H1 (cell line): ENCODE results near the gene OPN1SW. TPM values are rescaled to one million over a fixed set of nuclear protein-coding genes. Genes with fewer than 3 reads are reported as not detected.

Experiments
- CTCF ChIA-PET: fragments of 300-600 bp; sonication (Branson Sonifier 250); formaldehyde crosslinking; loops from one replicate; lab custom pipeline; 2021; ENCODE audit not compliant: partially characterized antibody; lab: Charles Lee
- POLR2A ChIA-PET: fragments of 300-600 bp; sonication (Branson Sonifier 250); formaldehyde crosslinking; loops from one replicate; lab custom pipeline; 2021; ENCODE audit warnings: inconsistent platforms; ENCODE audit not compliant: partially characterized antibody; lab: Charles Lee
- DNase-seq, 2 experiments: peaks; one replicate each; pipeline versions ENCODE4 v3.0.0 to v3.0.0-alpha.2; 2010 to 2022; ENCODE audit warnings: low spot score in 2 of 2, low read depth in 1 of 2, mixed read lengths in 1 of 2
- FAIRE-seq: peaks from 2 replicates; lab custom pipeline; 2011; peaks lifted over from hg19 to GRCh38; lab: Jason Lieb, UNC
- H2AFZ ChIP-seq: 2 replicates; pipeline ENCODE4 v1.8.1; 2012; ENCODE audit warnings: low read length, inconsistent platforms
- H2AK5ac ChIP-seq: 2 replicates; pipeline ENCODE4 v1.6.1; 2013; ENCODE audit warnings: low read depth, low read length
- H2BK120ac ChIP-seq: replicated peaks from 2 replicates; pipeline ENCODE3; 2013; ENCODE audit warnings: low read depth, low read length, inconsistent platforms
- H2BK12ac ChIP-seq: 2 replicates; pipeline ENCODE4 v1.6.1; 2013; ENCODE audit warnings: low read depth, low read length
- H2BK15ac ChIP-seq: 2 replicates; pipeline ENCODE4 v1.6.1; 2013; ENCODE audit warnings: low read length
- H2BK20ac ChIP-seq: 2 replicates; pipeline ENCODE4 v1.6.1; 2013; ENCODE audit warnings: low read length
- H2BK5ac ChIP-seq: 2 replicates; pipeline ENCODE4 v1.6.1; 2013; ENCODE audit warnings: low read depth, low read length
- H3K14ac ChIP-seq: 2 replicates; pipeline ENCODE4 v1.6.1; 2013; ENCODE audit warnings: inconsistent platforms; ENCODE audit not compliant: insufficient read length
- H3K18ac ChIP-seq: 2 replicates; pipeline ENCODE4 v1.6.1; 2013; ENCODE audit warnings: low read length; ENCODE audit errors: extremely low read depth
- H3K23ac ChIP-seq: 2 replicates; pipeline ENCODE4 v1.6.1; 2013; ENCODE audit warnings: inconsistent platforms; ENCODE audit not compliant: insufficient read length
- H3K23me2 ChIP-seq: 2 replicates; pipeline ENCODE4 v1.6.1; 2013; ENCODE audit warnings: low read depth, low read length
- H3K27ac ChIP-seq: 2 replicates; pipeline ENCODE4 v1.6.1; 2011; ENCODE audit warnings: low read depth, low read length, inconsistent platforms
- H3K27me3 ChIP-seq, 4 experiments: replicated peaks in 1 of 4; 1 replicate in 1 of 4; 2 replicates in 3 of 4; pipeline versions ENCODE4 v1.6.1 to v1.8.1; 2011 to 2013; ENCODE audit warnings: low read length in 3 of 4, mild to moderate bottlenecking in 3 of 4, inconsistent platforms in 2 of 4, mixed read lengths in 2 of 4, moderate library complexity in 1 of 4; ENCODE audit not compliant: control insufficient read depth in 3 of 4, insufficient read depth in 3 of 4; ENCODE audit errors: extremely low read depth in 1 of 4
- H3K36me3 ChIP-seq, 4 experiments: 2 replicates each; pipeline versions ENCODE4 v1.6.1 to v1.8.1; 2011 to 2013; ENCODE audit warnings: mild to moderate bottlenecking in 4 of 4, low read length in 3 of 4, moderate library complexity in 2 of 4, control low read depth in 1 of 4, inconsistent platforms in 1 of 4; ENCODE audit not compliant: insufficient read depth in 4 of 4, control insufficient read depth in 2 of 4
- H3K4ac ChIP-seq: replicated peaks from 2 replicates; pipeline ENCODE3; 2013; ENCODE audit warnings: low read length, low read depth, mixed read lengths, inconsistent platforms; ENCODE audit not compliant: insufficient read length
- H3K4me1 ChIP-seq, 4 experiments: replicated peaks in 1 of 4; 1 replicate in 1 of 4; 2 replicates in 3 of 4; pipeline versions ENCODE4 v1.6.1 to v1.8.1; 2011 to 2013; ENCODE audit warnings: low read length in 3 of 4, inconsistent platforms in 2 of 4, mixed read lengths in 1 of 4; ENCODE audit not compliant: insufficient read depth in 4 of 4, control insufficient read depth in 3 of 4
- H3K4me2 ChIP-seq, 2 experiments: 2 replicates each; pipeline versions ENCODE4 v1.6.1 to v1.8.1; 2011 to 2013; ENCODE audit warnings: low read depth in 2 of 2, low read length in 2 of 2, control low read depth in 1 of 2, inconsistent platforms in 1 of 2, mild to moderate bottlenecking in 1 of 2; ENCODE audit not compliant: insufficient read depth in 1 of 2
- H3K4me3 ChIP-seq, 4 experiments: fragments of 200-600, 300-600 bp in 1 of 4; sonication (generic), shearing (Covaris generic), sonication (Bioruptor Twin) in 1 of 4; 2 replicates each; pipeline versions ENCODE4 v1.5.1 to v1.8.1; 2011 to 2016; ENCODE audit warnings: low read length in 4 of 4, low read depth in 3 of 4, control low read depth in 2 of 4, inconsistent platforms in 2 of 4, mild to moderate bottlenecking in 2 of 4, mixed read lengths in 1 of 4, moderate library complexity in 1 of 4; ENCODE audit not compliant: insufficient read depth in 2 of 4; ENCODE audit errors: extremely low read depth in 1 of 4
- H3K56ac ChIP-seq: replicated peaks from 2 replicates; pipeline ENCODE3; 2013; ENCODE audit warnings: low read depth, mild to moderate bottlenecking, mixed read lengths, low read length, inconsistent platforms; ENCODE audit not compliant: insufficient read length
- H3K79me1 ChIP-seq: 2 replicates; pipeline ENCODE4 v1.6.1; 2013; ENCODE audit warnings: low read depth, low read length, control low read depth
- H3K79me2 ChIP-seq, 2 experiments: 2 replicates each; pipeline versions ENCODE4 v1.6.1 to v1.8.1; 2012 to 2013; ENCODE audit warnings: low read length in 2 of 2, mild to moderate bottlenecking in 2 of 2, inconsistent platforms in 1 of 2; ENCODE audit not compliant: insufficient read depth in 2 of 2, control insufficient read depth in 1 of 2
- H3K9ac ChIP-seq, 4 experiments: replicated peaks in 1 of 4; 1 replicate in 1 of 4; 2 replicates in 3 of 4; pipeline versions ENCODE4 v1.6.1 to v1.8.1; 2011 to 2013; ENCODE audit warnings: low read depth in 3 of 4, low read length in 3 of 4, control low read depth in 2 of 4, mild to moderate bottlenecking in 2 of 4, moderate library complexity in 2 of 4, inconsistent platforms in 1 of 4; ENCODE audit errors: extremely low read depth in 1 of 4
- H3K9me3 ChIP-seq, 2 experiments: 2 replicates each; pipeline versions ENCODE4 v1.6.1 to v1.8.1; 2012 to 2013; ENCODE audit warnings: mild to moderate bottlenecking in 2 of 2, moderate library complexity in 2 of 2, control low read depth in 1 of 2, inconsistent platforms in 1 of 2, low read depth in 1 of 2, low read length in 1 of 2, mixed read lengths in 1 of 2; ENCODE audit not compliant: insufficient read depth in 2 of 2
- H4K20me1 ChIP-seq, 2 experiments: replicated peaks in 1 of 2; 2 replicates each; pipeline versions ENCODE3 to v1.8.1; 2011 to 2013; ENCODE audit warnings: inconsistent platforms in 2 of 2, low read length in 2 of 2, mild to moderate bottlenecking in 1 of 2; ENCODE audit not compliant: insufficient read depth in 2 of 2, control insufficient read depth in 1 of 2
- H4K5ac ChIP-seq: 2 replicates; pipeline ENCODE4 v1.6.1; 2013; ENCODE audit warnings: low read length, low read depth, mixed read lengths, inconsistent platforms; ENCODE audit not compliant: insufficient read length
- H4K8ac ChIP-seq: 2 replicates; pipeline ENCODE4 v1.8.0; 2013; ENCODE audit warnings: mild to moderate bottlenecking, moderate library complexity, low read length, inconsistent platforms; ENCODE audit not compliant: insufficient read depth; ENCODE audit errors: extremely low read depth
- H4K91ac ChIP-seq: replicated peaks from 2 replicates; pipeline ENCODE3; 2013; ENCODE audit warnings: low read length, mixed read lengths, inconsistent platforms; ENCODE audit not compliant: insufficient read length
- BACH1 ChIP-seq: IDR thresholded peaks from 2 replicates; pipeline ENCODE4 v1.6.1; 2012; ENCODE audit warnings: low read length, improper control_type of control experiment
- CBX5 ChIP-seq: fragments of 300-800, 300-1000 bp; sonication (generic); IDR thresholded peaks from 2 replicates; pipeline ENCODE4 v1.7.1; 2016; ENCODE audit warnings: antibody characterized with exemption, low read length, low read depth
- HDAC2 ChIP-seq, 2 experiments: fragments of 300-600 bp in 1 of 2; sonication (generic) in 1 of 2; IDR thresholded peaks; 2 replicates each; pipeline ENCODE4 v1.6.1; 2011 to 2012; ENCODE audit warnings: low read depth in 2 of 2, low read length in 2 of 2, mild to moderate bottlenecking in 2 of 2, moderate library complexity in 2 of 2, borderline replicate concordance in 1 of 2, inconsistent platforms in 1 of 2
- JUND ChIP-seq: IDR thresholded peaks from 2 replicates; pipeline ENCODE4 v1.6.1; 2011; ENCODE audit warnings: mild to moderate bottlenecking, improper control_type of control experiment, low read length
- KDM4A ChIP-seq: IDR thresholded peaks from one replicate; pipeline ENCODE4 v1.7.1; 2012; ENCODE audit warnings: low read depth, mild to moderate bottlenecking, moderate library complexity, low read length, inconsistent platforms; ENCODE audit not compliant: severe bottlenecking
- MAFK ChIP-seq: IDR thresholded peaks from 2 replicates; pipeline ENCODE4 v1.6.1; 2012; ENCODE audit warnings: low read depth, mild to moderate bottlenecking, improper control_type of control experiment, low read length
- POU5F1 ChIP-seq: IDR thresholded peaks from 2 replicates; pipeline ENCODE4 v1.6.1; 2011; ENCODE audit warnings: low read depth, mild to moderate bottlenecking, low read length, moderate library complexity
- SIRT6 ChIP-seq: IDR thresholded peaks from one replicate; pipeline ENCODE4 v1.7.1; 2012; ENCODE audit warnings: low read length, inconsistent platforms
- SP4 ChIP-seq: IDR thresholded peaks from 2 replicates; pipeline ENCODE4 v1.6.1; 2012; ENCODE audit warnings: low read length, inconsistent platforms
- SRF ChIP-seq: IDR thresholded peaks from 2 replicates; pipeline ENCODE4 v1.6.1; 2011; ENCODE audit warnings: mild to moderate bottlenecking, low read depth, low read length, moderate library complexity
- SUZ12 ChIP-seq: fragments of 200-600 bp; sonication (generic); IDR thresholded peaks from 2 replicates; pipeline ENCODE4 v1.6.1; 2012; ENCODE audit warnings: mild to moderate bottlenecking, inconsistent platforms, low read length, moderate library complexity, mixed read lengths
- TBP ChIP-seq: IDR thresholded peaks from 2 replicates; pipeline ENCODE4 v1.6.1; 2011; ENCODE audit warnings: low read depth, low read length, improper control_type of control experiment
- WGBS, 2 experiments: shearing (Covaris generic) in 1 of 2; methylation state at CpG; one replicate each; pipeline versions ENCODE4 v1.1.6 to v1.1.7; 2013 to 2015; ENCODE audit warnings: low lambda C conversion rate in 2 of 2, mixed read lengths in 2 of 2, inconsistent platforms in 1 of 2, low coverage in 1 of 2, missing lambda C conversion rate in 1 of 2; ENCODE audit not compliant: insufficient replicate concordance in 2 of 2, insufficient coverage in 1 of 2, insufficient read length in 1 of 2; ENCODE audit errors: extremely low coverage in 1 of 2, missing lambda C conversion rate in 1 of 2; 5-methylcytosine and 5-hydroxymethylcytosine counted together
- polyA plus RNA-seq, 7 experiments: library from polyadenylated mRNA; depleted of rRNA in 3 of 7; stranded (reverse) in 5 of 7; unstranded in 2 of 7; fragments of >200 nt in 5 of 7; fragments of 200-250 nt in 2 of 7; gene quantifications; 1 replicate in 5 of 7; 2 replicates in 1 of 7; 4 replicates in 1 of 7; pipeline versions ENCODE4 v1.2.1 to v1.2.3, GENCODE V29; 2011 to 2013; ENCODE audit warnings: missing spikeins in 2 of 7, mixed read lengths in 2 of 7
- total RNA-seq: library from RNA; stranded (reverse); fragmentation: NEBNext Ultra II Directional; extraction: Animal tissue kit (Norgen Biotek cat#: 25700); gene quantifications from 2 replicates; pipeline ENCODE4 v1.2.1, GENCODE V29; 2021
- TF ChIP-seq, protein P1 (sequence below): IDR thresholded peaks from 2 replicates; pipeline ENCODE4 v1.6.1; 2012; ENCODE audit warnings: inconsistent platforms

The OPN1SW gene
- total and polyA plus RNA-seq, 2 of the 8 experiments (the other 6 are each of a cell fraction or from before 2014, with no cell fraction given), result not detected

GRCh38 chr7:128767475-128768110, 8.0 kb downstream of the OPN1SW start:
- ChIA-PET CTCF (interaction anchor here (1.4 kb wide), 1 partner anchor 113 kb away, joined by 4 read pairs; no protein-coding TSS in a partner anchor), POLR2A (interaction anchor here (0.6 to 1.4 kb wide), 2 partner anchors 21 to 153 kb away, joined by 3 read pairs; no protein-coding TSS in a partner anchor)

More at GRCh38 chr7:128767475-128768110, 8.0 kb downstream of the OPN1SW start:
- H4K8ac ChIP-seq, result no peak overlapping the region
- no peak overlapping the region for H3K27ac ChIP-seq
- no peak overlapping the region for H2AFZ ChIP-seq
- TF ChIP-seq SUZ12, result no peak
- no peak for TF ChIP-seq TBP
- TF ChIP-seq BACH1, result no peak
- no peak for TF ChIP-seq SRF
- TF ChIP-seq, protein P1, sequence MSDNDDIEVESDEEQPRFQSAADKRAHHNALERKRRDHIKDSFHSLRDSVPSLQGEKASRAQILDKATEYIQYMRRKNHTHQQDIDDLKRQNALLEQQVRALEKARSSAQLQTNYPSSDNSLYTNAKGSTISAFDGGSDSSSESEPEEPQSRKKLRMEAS, result no peak
- TF ChIP-seq MAFK, result no peak
- TF ChIP-seq SIRT6, result no peak
- TF ChIP-seq SP4, result no peak
- no peak for TF ChIP-seq POU5F1
- TF ChIP-seq HDAC2 (IDR thresholded peaks at IDR 0.05; ENCODE audit: borderline replicate concordance in 1 of 2, low read depth in 2 of 2, low read length in 2 of 2), result no peak
- TF ChIP-seq KDM4A, result no peak
- no peak for TF ChIP-seq CBX5
- no peak for TF ChIP-seq JUND
- no peak overlapping the region for H3K14ac ChIP-seq
- no peak overlapping the region for H2BK15ac ChIP-seq
- no peak overlapping the region for H2AK5ac ChIP-seq
- H3K18ac ChIP-seq, result no peak overlapping the region
- no peaks in the 10 kb centered on the region for H3K9me3 ChIP-seq
- H3K4me1 ChIP-seq, result no peaks in the 10 kb centered on the region
- peaks cover 18 to 83% (median 48%) of the 10 kb centered on the region in 4 experiments for H3K36me3 ChIP-seq
- H2BK5ac ChIP-seq, result no peak overlapping the region
- FAIRE-seq (no peak), DNase-seq (no peak)
- no peak overlapping the region for H3K4me2 ChIP-seq
- no peak overlapping the region for H2BK20ac ChIP-seq
- H3K56ac ChIP-seq, result no peak overlapping the region
- peaks cover 0 to 2% of the 10 kb centered on the region in 2 experiments for H4K20me1 ChIP-seq
- no peaks in the 10 kb centered on the region for H3K79me2 ChIP-seq
- no peak overlapping the region for H3K9ac ChIP-seq
- no peak overlapping the region for H3K4ac ChIP-seq
- no peak overlapping the region for H3K23ac ChIP-seq
- H2BK120ac ChIP-seq, result no peak overlapping the region
- no peaks in the 10 kb centered on the region for H3K23me2 ChIP-seq
- no peak overlapping the region for H4K91ac ChIP-seq
- no peaks in the 10 kb centered on the region for H3K27me3 ChIP-seq
- no peak overlapping the region for H4K5ac ChIP-seq
- 97% methylated on average over 6 of the region's 6 CpGs; no CpG with 5 or more reads in 1 of the 2 experiments for WGBS, 2 experiments
- no peak overlapping the region for H2BK12ac ChIP-seq
- H3K4me3 ChIP-seq, result no peak overlapping the region
- H3K79me1 ChIP-seq, result no peaks in the 10 kb centered on the region
